ENCODE results near the gene LAMA2. TPM values are rescaled to one million over a fixed set of nuclear protein-coding genes. Genes with fewer than 3 reads are reported as not detected.

The LAMA2 gene
- total and polyA plus RNA-seq, 2 experiments from 2014 or later, result 0.91 to 6.4 TPM

DNA sequence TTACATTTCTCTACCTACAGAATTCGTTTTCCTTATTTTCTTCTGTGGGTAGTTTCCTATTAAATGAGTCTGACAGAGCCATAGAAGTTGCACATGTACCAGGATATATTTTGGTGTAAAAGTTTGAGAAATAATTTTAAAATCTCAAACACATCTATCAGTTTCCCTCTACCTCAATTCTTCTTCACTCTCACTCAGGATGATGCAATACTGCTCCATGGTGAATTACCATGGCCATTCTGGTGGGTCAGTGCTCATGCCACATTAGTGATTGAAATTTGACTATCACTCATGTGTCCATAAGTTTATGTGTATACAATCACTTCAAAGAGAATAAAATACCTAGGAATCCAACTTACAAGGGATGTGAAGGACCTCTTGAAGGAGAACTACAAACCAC is 675.3 kb downstream of the LAMA2 start:
- H3K27ac Mint-ChIP-seq, result no peak overlapping the region
- TF ChIP-seq ZNF114 (CRISPR knock-in tag; IDR thresholded peaks at IDR 0.05) (no peak), NANOG (IDR thresholded peaks at IDR 0.05; ENCODE audit: borderline replicate concordance) (no peak), EZH2phosphoT487 (IDR thresholded peaks at IDR 0.05; ENCODE audit: unreplicated experiment) (no peak), JUNB (IDR thresholded peaks at IDR 0.05; ENCODE audit: unreplicated experiment) (no peak), EZH2 (IDR thresholded peaks at IDR 0.05; ENCODE audit: low read depth, unreplicated experiment) (no peak), CREB1 (CRISPR knock-in tag; IDR thresholded peaks at IDR 0.05; ENCODE audit: low read depth) (no peak), POLR2AphosphoS5 (IDR thresholded peaks at IDR 0.05; ENCODE audit: low read depth) (no peak), ZNF331 (CRISPR knock-in tag; IDR thresholded peaks at IDR 0.05; ENCODE audit: low read depth) (no peak), STAT1 (IDR thresholded peaks at IDR 0.05; ENCODE audit: unreplicated experiment) (no peak)
- TF ChIP-seq, protein P1, sequence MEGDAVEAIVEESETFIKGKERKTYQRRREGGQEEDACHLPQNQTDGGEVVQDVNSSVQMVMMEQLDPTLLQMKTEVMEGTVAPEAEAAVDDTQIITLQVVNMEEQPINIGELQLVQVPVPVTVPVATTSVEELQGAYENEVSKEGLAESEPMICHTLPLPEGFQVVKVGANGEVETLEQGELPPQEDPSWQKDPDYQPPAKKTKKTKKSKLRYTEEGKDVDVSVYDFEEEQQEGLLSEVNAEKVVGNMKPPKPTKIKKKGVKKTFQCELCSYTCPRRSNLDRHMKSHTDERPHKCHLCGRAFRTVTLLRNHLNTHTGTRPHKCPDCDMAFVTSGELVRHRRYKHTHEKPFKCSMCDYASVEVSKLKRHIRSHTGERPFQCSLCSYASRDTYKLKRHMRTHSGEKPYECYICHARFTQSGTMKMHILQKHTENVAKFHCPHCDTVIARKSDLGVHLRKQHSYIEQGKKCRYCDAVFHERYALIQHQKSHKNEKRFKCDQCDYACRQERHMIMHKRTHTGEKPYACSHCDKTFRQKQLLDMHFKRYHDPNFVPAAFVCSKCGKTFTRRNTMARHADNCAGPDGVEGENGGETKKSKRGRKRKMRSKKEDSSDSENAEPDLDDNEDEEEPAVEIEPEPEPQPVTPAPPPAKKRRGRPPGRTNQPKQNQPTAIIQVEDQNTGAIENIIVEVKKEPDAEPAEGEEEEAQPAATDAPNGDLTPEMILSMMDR (conservative IDR thresholded peaks at IDR 0.05; ENCODE audit: low read depth in 2 of 2), result no peak
- TF ChIP-seq, protein P2, sequence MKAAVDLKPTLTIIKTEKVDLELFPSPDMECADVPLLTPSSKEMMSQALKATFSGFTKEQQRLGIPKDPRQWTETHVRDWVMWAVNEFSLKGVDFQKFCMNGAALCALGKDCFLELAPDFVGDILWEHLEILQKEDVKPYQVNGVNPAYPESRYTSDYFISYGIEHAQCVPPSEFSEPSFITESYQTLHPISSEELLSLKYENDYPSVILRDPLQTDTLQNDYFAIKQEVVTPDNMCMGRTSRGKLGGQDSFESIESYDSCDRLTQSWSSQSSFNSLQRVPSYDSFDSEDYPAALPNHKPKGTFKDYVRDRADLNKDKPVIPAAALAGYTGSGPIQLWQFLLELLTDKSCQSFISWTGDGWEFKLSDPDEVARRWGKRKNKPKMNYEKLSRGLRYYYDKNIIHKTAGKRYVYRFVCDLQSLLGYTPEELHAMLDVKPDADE (IDR thresholded peaks at IDR 0.05), result no peak
- TF ChIP-seq, protein P3, sequence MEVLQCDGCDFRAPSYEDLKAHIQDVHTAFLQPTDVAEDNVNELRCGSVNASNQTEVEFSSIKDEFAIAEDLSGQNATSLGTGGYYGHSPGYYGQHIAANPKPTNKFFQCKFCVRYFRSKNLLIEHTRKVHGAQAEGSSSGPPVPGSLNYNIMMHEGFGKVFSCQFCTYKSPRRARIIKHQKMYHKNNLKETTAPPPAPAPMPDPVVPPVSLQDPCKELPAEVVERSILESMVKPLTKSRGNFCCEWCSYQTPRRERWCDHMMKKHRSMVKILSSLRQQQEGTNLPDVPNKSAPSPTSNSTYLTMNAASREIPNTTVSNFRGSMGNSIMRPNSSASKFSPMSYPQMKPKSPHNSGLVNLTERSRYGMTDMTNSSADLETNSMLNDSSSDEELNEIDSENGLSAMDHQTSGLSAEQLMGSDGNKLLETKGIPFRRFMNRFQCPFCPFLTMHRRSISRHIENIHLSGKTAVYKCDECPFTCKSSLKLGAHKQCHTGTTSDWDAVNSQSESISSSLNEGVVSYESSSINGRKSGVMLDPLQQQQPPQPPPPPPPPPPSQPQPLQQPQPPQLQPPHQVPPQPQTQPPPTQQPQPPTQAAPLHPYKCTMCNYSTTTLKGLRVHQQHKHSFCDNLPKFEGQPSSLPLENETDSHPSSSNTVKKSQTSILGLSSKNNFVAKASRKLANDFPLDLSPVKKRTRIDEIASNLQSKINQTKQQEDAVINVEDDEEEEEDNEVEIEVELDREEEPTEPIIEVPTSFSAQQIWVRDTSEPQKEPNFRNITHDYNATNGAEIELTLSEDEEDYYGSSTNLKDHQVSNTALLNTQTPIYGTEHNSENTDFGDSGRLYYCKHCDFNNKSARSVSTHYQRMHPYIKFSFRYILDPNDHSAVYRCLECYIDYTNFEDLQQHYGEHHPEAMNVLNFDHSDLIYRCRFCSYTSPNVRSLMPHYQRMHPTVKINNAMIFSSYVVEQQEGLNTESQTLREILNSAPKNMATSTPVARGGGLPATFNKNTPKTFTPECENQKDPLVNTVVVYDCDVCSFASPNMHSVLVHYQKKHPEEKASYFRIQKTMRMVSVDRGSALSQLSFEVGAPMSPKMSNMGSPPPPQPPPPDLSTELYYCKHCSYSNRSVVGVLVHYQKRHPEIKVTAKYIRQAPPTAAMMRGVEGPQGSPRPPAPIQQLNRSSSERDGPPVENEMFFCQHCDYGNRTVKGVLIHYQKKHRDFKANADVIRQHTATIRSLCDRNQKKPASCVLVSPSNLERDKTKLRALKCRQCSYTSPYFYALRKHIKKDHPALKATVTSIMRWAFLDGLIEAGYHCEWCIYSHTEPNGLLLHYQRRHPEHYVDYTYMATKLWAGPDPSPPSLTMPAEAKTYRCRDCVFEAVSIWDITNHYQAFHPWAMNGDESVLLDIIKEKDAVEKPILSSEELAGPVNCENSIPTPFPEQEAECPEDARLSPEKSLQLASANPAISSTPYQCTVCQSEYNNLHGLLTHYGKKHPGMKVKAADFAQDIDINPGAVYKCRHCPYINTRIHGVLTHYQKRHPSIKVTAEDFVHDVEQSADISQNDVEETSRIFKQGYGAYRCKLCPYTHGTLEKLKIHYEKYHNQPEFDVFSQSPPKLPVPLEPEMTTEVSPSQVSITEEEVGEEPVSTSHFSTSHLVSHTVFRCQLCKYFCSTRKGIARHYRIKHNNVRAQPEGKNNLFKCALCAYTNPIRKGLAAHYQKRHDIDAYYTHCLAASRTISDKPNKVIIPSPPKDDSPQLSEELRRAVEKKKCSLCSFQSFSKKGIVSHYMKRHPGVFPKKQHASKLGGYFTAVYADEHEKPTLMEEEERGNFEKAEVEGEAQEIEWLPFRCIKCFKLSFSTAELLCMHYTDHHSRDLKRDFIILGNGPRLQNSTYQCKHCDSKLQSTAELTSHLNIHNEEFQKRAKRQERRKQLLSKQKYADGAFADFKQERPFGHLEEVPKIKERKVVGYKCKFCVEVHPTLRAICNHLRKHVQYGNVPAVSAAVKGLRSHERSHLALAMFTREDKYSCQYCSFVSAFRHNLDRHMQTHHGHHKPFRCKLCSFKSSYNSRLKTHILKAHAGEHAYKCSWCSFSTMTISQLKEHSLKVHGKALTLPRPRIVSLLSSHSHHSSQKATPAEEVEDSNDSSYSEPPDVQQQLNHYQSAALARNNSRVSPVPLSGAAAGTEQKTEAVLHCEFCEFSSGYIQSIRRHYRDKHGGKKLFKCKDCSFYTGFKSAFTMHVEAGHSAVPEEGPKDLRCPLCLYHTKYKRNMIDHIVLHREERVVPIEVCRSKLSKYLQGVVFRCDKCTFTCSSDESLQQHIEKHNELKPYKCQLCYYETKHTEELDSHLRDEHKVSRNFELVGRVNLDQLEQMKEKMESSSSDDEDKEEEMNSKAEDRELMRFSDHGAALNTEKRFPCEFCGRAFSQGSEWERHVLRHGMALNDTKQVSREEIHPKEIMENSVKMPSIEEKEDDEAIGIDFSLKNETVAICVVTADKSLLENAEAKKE (CRISPR knock-in tag; IDR thresholded peaks at IDR 0.05), result no peak
- TF ChIP-seq, protein P4, sequence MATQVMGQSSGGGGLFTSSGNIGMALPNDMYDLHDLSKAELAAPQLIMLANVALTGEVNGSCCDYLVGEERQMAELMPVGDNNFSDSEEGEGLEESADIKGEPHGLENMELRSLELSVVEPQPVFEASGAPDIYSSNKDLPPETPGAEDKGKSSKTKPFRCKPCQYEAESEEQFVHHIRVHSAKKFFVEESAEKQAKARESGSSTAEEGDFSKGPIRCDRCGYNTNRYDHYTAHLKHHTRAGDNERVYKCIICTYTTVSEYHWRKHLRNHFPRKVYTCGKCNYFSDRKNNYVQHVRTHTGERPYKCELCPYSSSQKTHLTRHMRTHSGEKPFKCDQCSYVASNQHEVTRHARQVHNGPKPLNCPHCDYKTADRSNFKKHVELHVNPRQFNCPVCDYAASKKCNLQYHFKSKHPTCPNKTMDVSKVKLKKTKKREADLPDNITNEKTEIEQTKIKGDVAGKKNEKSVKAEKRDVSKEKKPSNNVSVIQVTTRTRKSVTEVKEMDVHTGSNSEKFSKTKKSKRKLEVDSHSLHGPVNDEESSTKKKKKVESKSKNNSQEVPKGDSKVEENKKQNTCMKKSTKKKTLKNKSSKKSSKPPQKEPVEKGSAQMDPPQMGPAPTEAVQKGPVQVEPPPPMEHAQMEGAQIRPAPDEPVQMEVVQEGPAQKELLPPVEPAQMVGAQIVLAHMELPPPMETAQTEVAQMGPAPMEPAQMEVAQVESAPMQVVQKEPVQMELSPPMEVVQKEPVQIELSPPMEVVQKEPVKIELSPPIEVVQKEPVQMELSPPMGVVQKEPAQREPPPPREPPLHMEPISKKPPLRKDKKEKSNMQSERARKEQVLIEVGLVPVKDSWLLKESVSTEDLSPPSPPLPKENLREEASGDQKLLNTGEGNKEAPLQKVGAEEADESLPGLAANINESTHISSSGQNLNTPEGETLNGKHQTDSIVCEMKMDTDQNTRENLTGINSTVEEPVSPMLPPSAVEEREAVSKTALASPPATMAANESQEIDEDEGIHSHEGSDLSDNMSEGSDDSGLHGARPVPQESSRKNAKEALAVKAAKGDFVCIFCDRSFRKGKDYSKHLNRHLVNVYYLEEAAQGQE (IDR thresholded peaks at IDR 0.05; ENCODE audit: unreplicated experiment), result no peak
- DNase-seq (ENCODE audit: low spot score), result no peak
- Histone ChIP-seq H3K36me3 (ENCODE audit: insufficient read depth) (no peaks in the 10 kb centered on the region), H3K4me3 (no peak overlapping the region), H2AFZ (no peak overlapping the region), H3K4me2 (no peak overlapping the region), H3K9me2 (ENCODE audit: insufficient read depth) (no peaks in the 10 kb centered on the region), H3K27me3 (ENCODE audit: insufficient read depth) (no peaks in the 10 kb centered on the region), H4K20me1 (replicated peaks; ENCODE audit: insufficient read depth) (no peaks in the 10 kb centered on the region), H3K27ac (ENCODE audit: low read depth) (no peak overlapping the region), H3K79me2 (replicated peaks; ENCODE audit: insufficient read depth) (no peaks in the 10 kb centered on the region), H3F3A (replicated peaks; ENCODE audit: low read depth) (no peaks in the 10 kb centered on the region), H3K4me1 (ENCODE audit: insufficient read depth) (no peaks in the 10 kb centered on the region)
- H3K36me3 Mint-ChIP-seq (ENCODE audit: low read depth), result no peaks in the 10 kb centered on the region
- no peaks in the 10 kb centered on the region for H3K27me3 Mint-ChIP-seq (ENCODE audit: insufficient read depth, low read depth, poor library complexity)
- no peaks in the 10 kb centered on the region for H3K9me3 Mint-ChIP-seq
- H3K4me1 Mint-ChIP-seq, result no peaks in the 10 kb centered on the region
- H3K4me3 Mint-ChIP-seq, result no peak overlapping the region
- ATAC-seq, result no peak
